CD4-positive, alpha-beta memory T cell (primary cell): ENCODE results near the gene EMILIN1. TPM values are rescaled to one million over a fixed set of nuclear protein-coding genes. Genes with fewer than 3 reads are reported as not detected.
A peak's percentile ranks its signal among the peaks of the same experiment; 100 is the strongest.

Source experiments
- CTCF ChIA-PET: fragments of 350-600 bp; sonication (Branson Sonifier 250); formaldehyde crosslinking; loops from one replicate; lab custom pipeline; 2021; ENCODE audit warnings: inconsistent platforms; ENCODE audit not compliant: partially characterized antibody; lab: Charles Lee
- POLR2A ChIA-PET: fragments of 350-600 bp; sonication (Branson Sonifier 250); formaldehyde crosslinking; loops from one replicate; lab custom pipeline; 2021; ENCODE audit not compliant: partially characterized antibody; lab: Charles Lee
- DNase-seq, 5 donors: peaks; one replicate each; pipeline versions ENCODE4 v3.0.0 to v3.0.0-alpha.2; 2020 to 2022; ENCODE audit warnings: mixed read lengths in 1 of 5
- H3K27ac ChIP-seq: one replicate; pipeline ENCODE4 v1.7.0; 2013; ENCODE audit warnings: low read depth, low read length
- H3K27me3 ChIP-seq: 2 replicates; pipeline ENCODE4 v1.7.0; 2013; ENCODE audit warnings: mild to moderate bottlenecking, low read length, moderate library complexity; ENCODE audit not compliant: insufficient read depth
- H3K36me3 ChIP-seq: 2 replicates; pipeline ENCODE4 v1.7.0; 2013; ENCODE audit warnings: mild to moderate bottlenecking, low read length, moderate library complexity; ENCODE audit not compliant: insufficient read depth
- H3K4me1 ChIP-seq: 2 replicates; pipeline ENCODE4 v1.7.0; 2013; ENCODE audit warnings: mild to moderate bottlenecking, low read length, moderate library complexity; ENCODE audit not compliant: insufficient read depth
- H3K4me3 ChIP-seq, 2 donors: one replicate each; pipeline ENCODE4 v1.7.0; 2013; ENCODE audit warnings: low read length in 2 of 2, mild to moderate bottlenecking in 1 of 2
- H3K9me3 ChIP-seq, 2 donors: one replicate each; pipeline ENCODE4 v1.7.0; 2013; ENCODE audit warnings: low read length in 2 of 2, control low read depth in 1 of 2; ENCODE audit not compliant: control insufficient read depth in 1 of 2
- H3K27ac Mint-ChIP-seq, 7 donors: one replicate each; pipeline ENCODE4 v1.8.0; 2020 to 2021; ENCODE audit warnings: mixed read lengths in 7 of 7, mild to moderate bottlenecking in 6 of 7, inconsistent platforms in 3 of 7, moderate library complexity in 3 of 7
- H3K27me3 Mint-ChIP-seq, 2 donors: one replicate each; pipeline ENCODE4 v1.8.0; 2020 to 2021; ENCODE audit warnings: mixed read lengths in 2 of 2
- H3K36me3 Mint-ChIP-seq, 2 donors: one replicate each; pipeline ENCODE4 v1.8.0; 2020 to 2021; ENCODE audit warnings: mixed read lengths in 2 of 2, inconsistent platforms in 1 of 2, mild to moderate bottlenecking in 1 of 2
- H3K4me1 Mint-ChIP-seq, 4 donors: one replicate each; pipeline ENCODE4 v1.8.0; 2020 to 2021; ENCODE audit warnings: mixed read lengths in 4 of 4, mild to moderate bottlenecking in 1 of 4
- H3K4me3 Mint-ChIP-seq, 8 donors: one replicate each; pipeline ENCODE4 v1.8.0; 2020 to 2021; ENCODE audit warnings: mixed read lengths in 8 of 8, mild to moderate bottlenecking in 7 of 8, moderate library complexity in 6 of 8, inconsistent platforms in 3 of 8
- H3K9me3 Mint-ChIP-seq, 8 donors: one replicate each; pipeline ENCODE4 v1.8.0; 2020 to 2021; ENCODE audit warnings: mixed read lengths in 8 of 8, mild to moderate bottlenecking in 5 of 8, inconsistent platforms in 3 of 8, moderate library complexity in 1 of 8
- intact Hi-C: fragments of 100-400 bp; cut with micrococcal nuclease; formaldehyde crosslinking; loops from one replicate; pipeline ENCODE4 v1.15.1; 2023
- polyA plus RNA-seq, 2 donors: library from polyadenylated mRNA; unstranded; fragments of 300-500 nt; fragmentation: Illumina TruSeq; gene quantifications; one replicate each; pipeline ENCODE4 v1.2.3, GENCODE V29; 2021
- total RNA-seq, 2 experiments: library from RNA; stranded (reverse); gene quantifications; one replicate each; pipeline ENCODE4 v1.2.3, GENCODE V29; 2021

Gene EMILIN1
- total and polyA plus RNA-seq, 4 experiments from 2014 or later, result 0.33 to 0.81 (median 0.51) TPM

GRCh38 chr2:27092696-27093429 is 14.4 kb downstream of the EMILIN1 start:
- Mint-ChIP-seq H3K4me1 (peaks cover 8 to 13% (median 10%) of the 10 kb centered on the region in 4 donors), H3K4me3 (no peak overlapping the region), H3K9me3 (no peaks in the 10 kb centered on the region), H3K27ac (no peak overlapping the region), H3K36me3 (no peaks in the 10 kb centered on the region), H3K27me3 (no peaks in the 10 kb centered on the region)
- Histone ChIP-seq H3K36me3 (no peaks in the 10 kb centered on the region), H3K9me3 (no peaks in the 10 kb centered on the region), H3K27ac (no peak overlapping the region), H3K4me3 (no peak overlapping the region), H3K4me1 (peaks cover 9% of the 10 kb centered on the region), H3K27me3 (no peaks in the 10 kb centered on the region)
- intact Hi-C loops, result no loop called here
- ChIA-PET POLR2A (no interaction called here), CTCF (no interaction called here)
- DNase-seq, result no peak

GRCh38 chr2:27093430-27094352 is 15.3 kb downstream of the EMILIN1 start:
- no peaks in the 10 kb centered on the region for H3K27me3 ChIP-seq
- H3K27ac ChIP-seq, result no peak overlapping the region
- no peaks in the 10 kb centered on the region for H3K36me3 ChIP-seq
- H3K4me1 Mint-ChIP-seq, result peaks cover 8 to 13% (median 10%) of the 10 kb centered on the region in 4 donors
- H3K27me3 Mint-ChIP-seq, result no peaks in the 10 kb centered on the region
- ChIA-PET CTCF (interaction anchor here (1.4 kb wide), 1 partner anchor 210 kb away, joined by 6 read pairs; no protein-coding TSS in a partner anchor), POLR2A (no interaction called here)
- H3K4me1 ChIP-seq, result peaks cover 9% of the 10 kb centered on the region
- no peaks in the 10 kb centered on the region for H3K36me3 Mint-ChIP-seq
- H3K4me3 Mint-ChIP-seq, result no peak overlapping the region
- no peak overlapping the region for H3K27ac Mint-ChIP-seq
- no peaks in the 10 kb centered on the region for H3K9me3 Mint-ChIP-seq
- no peak for DNase-seq
- no peaks in the 10 kb centered on the region for H3K9me3 ChIP-seq
- intact Hi-C loops, result no loop called here
- H3K4me3 ChIP-seq, result no peak overlapping the region

- DNase-seq, result no peak
Measured at GRCh38 chr2:27094353-27094984, 16.1 kb downstream of the EMILIN1 start.

GRCh38 chr2:27095427-27095744 is 17.0 kb downstream of the EMILIN1 start:
- Histone ChIP-seq H3K36me3 (no peaks in the 10 kb centered on the region), H3K4me1 (peaks cover 9% of the 10 kb centered on the region), H3K4me3 (no peak overlapping the region), H3K9me3 (no peaks in the 10 kb centered on the region), H3K27me3 (no peaks in the 10 kb centered on the region), H3K27ac (no peak overlapping the region)
- no peak overlapping the region for H3K27ac Mint-ChIP-seq
- peak overlapping the region in 2 of 8 donors; percentile 5 to 65 for H3K4me3 Mint-ChIP-seq
- H3K4me1 Mint-ChIP-seq, result peaks cover 8 to 16% (median 10%) of the 10 kb centered on the region in 4 donors
- H3K36me3 Mint-ChIP-seq, result peaks cover 0 to 1% of the 10 kb centered on the region in 2 donors
- DNase-seq, result no peak
- no peaks in the 10 kb centered on the region for H3K27me3 Mint-ChIP-seq
- intact Hi-C loops, result no loop called here
- no peaks in the 10 kb centered on the region for H3K9me3 Mint-ChIP-seq
- ChIA-PET CTCF (interaction anchor here (1.5 to 10.0 kb wide), 3 partner anchors 8 to 187 kb away, joined by 6 to 121 read pairs (median 8); partner anchors contain the start of genes KHK and TRIM54), POLR2A (interaction anchor here (1.8 to 2.0 kb wide), 2 partner anchors 9 to 14 kb away, joined by 6 to 10 read pairs; partner anchors contain the start of gene KHK)

More at GRCh38 chr2:27094353-27094984, 16.1 kb downstream of the EMILIN1 start:
- Histone ChIP-seq H3K9me3 (no peaks in the 10 kb centered on the region), H3K27me3 (no peaks in the 10 kb centered on the region), H3K4me1 (peaks cover 9% of the 10 kb centered on the region), H3K27ac (no peak overlapping the region), H3K4me3 (no peak overlapping the region), H3K36me3 (no peaks in the 10 kb centered on the region)
- POLR2A ChIA-PET, result interaction anchor here (0.8 kb wide), 1 partner anchor 40 kb away, joined by 3 read pairs; the partner anchor contains the start of gene PREB
- Mint-ChIP-seq H3K27ac (peak overlapping the region in 1 of 7 donors; percentile 48), H3K27me3 (no peaks in the 10 kb centered on the region), H3K4me1 (peaks cover 8 to 16% (median 10%) of the 10 kb centered on the region in 4 donors), H3K36me3 (no peaks in the 10 kb centered on the region), H3K9me3 (no peaks in the 10 kb centered on the region), H3K4me3 (no peak overlapping the region)
- CTCF ChIA-PET, result interaction anchor here (1.4 to 10.0 kb wide), 2 partner anchors 188 to 209 kb away, joined by 6 to 121 read pairs; partner anchors contain the start of gene TRIM54
- intact Hi-C loops, result no loop called here

GRCh38 chr2:27095745-27096651 is 17.6 kb downstream of the EMILIN1 start:
- no peaks in the 10 kb centered on the region for H3K9me3 Mint-ChIP-seq
- H3K27ac ChIP-seq, result no peak overlapping the region
- peak overlapping the region in 4 of 7 donors; percentile 35 to 84 (median 53) for H3K27ac Mint-ChIP-seq
- H3K36me3 Mint-ChIP-seq, result peaks cover 0 to 1% of the 10 kb centered on the region in 2 donors
- ChIA-PET POLR2A (interaction anchor here (0.9 to 2.0 kb wide), 4 partner anchors 10 to 24 kb away, joined by 3 to 10 read pairs (median 5); partner anchors contain the start of genes KHK and OST4), CTCF (interaction anchor here (0.6 to 10.0 kb wide), 6 partner anchors 9 to 588 kb away, joined by 3 to 121 read pairs (median 7); partner anchors contain the start of genes KHK and TRIM54)
- H3K4me3 Mint-ChIP-seq, result peak overlapping the region in 7 of 8 donors; percentile 5 to 81 (median 61)
- intact Hi-C loops, result no loop called here
- H3K36me3 ChIP-seq, result no peaks in the 10 kb centered on the region
- DNase-seq, result peak in 3 of 5 donors; percentile 34 to 39 (median 37)
- H3K27me3 Mint-ChIP-seq, result no peaks in the 10 kb centered on the region
- H3K4me1 ChIP-seq, result peaks cover 9% of the 10 kb centered on the region
- H3K9me3 ChIP-seq, result no peaks in the 10 kb centered on the region
- H3K27me3 ChIP-seq, result no peaks in the 10 kb centered on the region
- H3K4me1 Mint-ChIP-seq, result peaks cover 8 to 16% (median 10%) of the 10 kb centered on the region in 4 donors
- no peak overlapping the region for H3K4me3 ChIP-seq

- peaks cover 0 to 1% of the 10 kb centered on the region in 2 donors for H3K36me3 Mint-ChIP-seq
- no peaks in the 10 kb centered on the region for H3K27me3 Mint-ChIP-seq
- intact Hi-C loops, result no loop called here
- peaks cover 9% of the 10 kb centered on the region for H3K4me1 ChIP-seq
- no peaks in the 10 kb centered on the region for H3K9me3 ChIP-seq
- no peak overlapping the region for H3K4me3 ChIP-seq
- H3K9me3 Mint-ChIP-seq, result no peaks in the 10 kb centered on the region
- ChIA-PET POLR2A (interaction anchor here (0.9 to 2.0 kb wide), 4 partner anchors 10 to 25 kb away, joined by 3 to 10 read pairs (median 5); partner anchors contain the start of genes KHK and OST4), CTCF (interaction anchor here (0.6 to 10.0 kb wide), 9 partner anchors 10 to 586 kb away, joined by 3 to 121 read pairs (median 5); partner anchors contain the start of genes KHK and TRIM54)
- peak overlapping the region in 2 of 7 donors; percentile 50 to 51 for H3K27ac Mint-ChIP-seq
- H3K27ac ChIP-seq, result no peak overlapping the region
- H3K27me3 ChIP-seq, result no peaks in the 10 kb centered on the region
- H3K4me3 Mint-ChIP-seq, result peak overlapping the region in 1 of 8 donors; percentile 35
- no peaks in the 10 kb centered on the region for H3K36me3 ChIP-seq
- peaks cover 8 to 16% (median 10%) of the 10 kb centered on the region in 4 donors for H3K4me1 Mint-ChIP-seq
- DNase-seq, result no peak
Measured at GRCh38 chr2:27096748-27097297, 18.4 kb downstream of the EMILIN1 start.
